GM23338 (cell line): ENCODE data around the gene SLC35F2. TPM values are rescaled to one million over a fixed set of nuclear protein-coding genes. Genes with fewer than 3 reads are reported as not detected.

ENCODE experiments used
- ATAC-seq: fragments of 200-7000 bp; cut with Tn5 transposase; 3 replicates; pipeline ENCODE4 v1.9.1; 2020
- DNase-seq: peaks from one replicate; pipeline ENCODE4 v3.0.0-alpha.2; 2015; ENCODE audit warnings: low spot score
- H2AFZ ChIP-seq: fragments of 200-600 bp; sonication (generic); 2 replicates; pipeline ENCODE4 v1.8.0; 2016; ENCODE audit warnings: antibody characterized with exemption, mild to moderate bottlenecking, moderate library complexity
- H3F3A ChIP-seq: fragments of 200-600 bp; sonication (generic); replicated peaks from 2 replicates; pipeline ENCODE4 v1.8.0; 2017; ENCODE audit warnings: antibody characterized with exemption, mixed run types, low read depth
- H3K27ac ChIP-seq: fragments of 200-600 bp; sonication (generic); 2 replicates; pipeline ENCODE4 v1.6.1; 2016; ENCODE audit warnings: low read depth
- H3K27me3 ChIP-seq: fragments of 200-600 bp; sonication (generic); 2 replicates; pipeline ENCODE4 v1.8.0; 2016; ENCODE audit warnings: mild to moderate bottlenecking, mixed run types, moderate library complexity; ENCODE audit not compliant: insufficient read depth
- H3K36me3 ChIP-seq: fragments of 200-600 bp; sonication (generic); 2 replicates; pipeline ENCODE4 v1.8.0; 2016; ENCODE audit warnings: mild to moderate bottlenecking; ENCODE audit not compliant: insufficient read depth
- H3K4me1 ChIP-seq: fragments of 200-600 bp; sonication (generic); 2 replicates; pipeline ENCODE4 v1.8.0; 2016; ENCODE audit warnings: mild to moderate bottlenecking, moderate library complexity; ENCODE audit not compliant: insufficient read depth
- H3K4me2 ChIP-seq: fragments of 200-600 bp; sonication (generic); 2 replicates; pipeline ENCODE4 v1.7.1; 2017; ENCODE audit warnings: mixed run types
- H3K4me3 ChIP-seq: fragments of 200-600 bp; sonication (generic); 2 replicates; pipeline ENCODE4 v1.6.1; 2016; ENCODE audit warnings: mixed run types
- H3K79me2 ChIP-seq: fragments of 200-600 bp; sonication (generic); replicated peaks from 2 replicates; pipeline ENCODE4 v1.8.0; 2017; ENCODE audit warnings: mild to moderate bottlenecking; ENCODE audit not compliant: insufficient read depth
- H3K9me2 ChIP-seq: fragments of 200-600 bp; sonication (generic); 2 replicates; pipeline ENCODE4 v1.8.0; 2017; ENCODE audit not compliant: insufficient read depth
- H4K20me1 ChIP-seq: fragments of 200-600 bp; sonication (generic); replicated peaks from 2 replicates; pipeline ENCODE4 v1.8.0; 2017; ENCODE audit warnings: mild to moderate bottlenecking; ENCODE audit not compliant: insufficient read depth
- H3K27ac Mint-ChIP-seq: 2 replicates; pipeline ENCODE4 v1.8.0; 2020; ENCODE audit warnings: inconsistent platforms, mild to moderate bottlenecking, moderate library complexity, mixed read lengths
- H3K27me3 Mint-ChIP-seq: 3 replicates; pipeline ENCODE4 v1.8.0; 2022; ENCODE audit warnings: low read depth, mild to moderate bottlenecking, moderate library complexity, mixed read lengths, inconsistent platforms; ENCODE audit not compliant: insufficient read depth, poor library complexity
- H3K36me3 Mint-ChIP-seq: 3 replicates; pipeline ENCODE4 v1.8.0; 2021; ENCODE audit warnings: low read depth, mild to moderate bottlenecking, inconsistent platforms, moderate library complexity, mixed read lengths
- H3K4me1 Mint-ChIP-seq: 3 replicates; pipeline ENCODE4 v1.8.0; 2020; ENCODE audit warnings: mild to moderate bottlenecking, inconsistent platforms, mixed read lengths
- H3K4me3 Mint-ChIP-seq: 3 replicates; pipeline ENCODE4 v1.8.0; 2021; ENCODE audit warnings: moderate library complexity, mild to moderate bottlenecking, inconsistent platforms, mixed read lengths
- H3K9me3 Mint-ChIP-seq: 3 replicates; pipeline ENCODE4 v1.8.0; 2020; ENCODE audit warnings: moderate library complexity, mild to moderate bottlenecking, inconsistent platforms, mixed read lengths
- CREB1 ChIP-seq: fragments of 250-450 bp; sonication (Bioruptor Pico); IDR thresholded peaks from 2 replicates; pipeline ENCODE4 v1.5.0; 2020; ENCODE audit warnings: low read depth, mild to moderate bottlenecking, moderate library complexity
- EZH2 ChIP-seq: fragments of 200-600 bp; sonication (generic); IDR thresholded peaks from one replicate; pipeline ENCODE4 v1.8.0; 2017; ENCODE audit warnings: antibody characterized with exemption, mild to moderate bottlenecking, low read depth; ENCODE audit not compliant: unreplicated experiment
- EZH2phosphoT487 ChIP-seq: fragments of 200-600 bp; sonication (generic); IDR thresholded peaks from one replicate; pipeline ENCODE4 v1.8.1; 2018; ENCODE audit warnings: antibody characterized with exemption; ENCODE audit not compliant: unreplicated experiment
- JUNB ChIP-seq: IDR thresholded peaks from one replicate; pipeline ENCODE4 v1.6.1; 2016; ENCODE audit warnings: antibody characterized with exemption; ENCODE audit not compliant: unreplicated experiment
- NANOG ChIP-seq: IDR thresholded peaks from 2 replicates; pipeline ENCODE4 v1.6.1; 2016; ENCODE audit warnings: antibody characterized with exemption, borderline replicate concordance
- POLR2AphosphoS5 ChIP-seq: IDR thresholded peaks from 2 replicates; pipeline ENCODE4 v1.6.1; 2016; ENCODE audit warnings: antibody characterized with exemption, low read depth
- STAT1 ChIP-seq: IDR thresholded peaks from one replicate; pipeline ENCODE4 v1.6.1; 2016; ENCODE audit warnings: antibody characterized with exemption; ENCODE audit not compliant: unreplicated experiment
- ZNF114 ChIP-seq: fragments of 250-450 bp; sonication (Bioruptor Pico); IDR thresholded peaks from 2 replicates; pipeline ENCODE4 v1.5.0; 2020; ENCODE audit warnings: mild to moderate bottlenecking, moderate library complexity
- ZNF331 ChIP-seq: fragments of 250-450 bp; sonication (Bioruptor Pico); IDR thresholded peaks from 2 replicates; pipeline ENCODE4 v1.5.0; 2020; ENCODE audit warnings: low read depth, mild to moderate bottlenecking, moderate library complexity
- polyA plus RNA-seq: library from polyadenylated mRNA; unstranded; fragments of >200 nt; fragmentation: Nextera tagmentation; extraction: Ambion mirVana; gene quantifications from 2 replicates; pipeline ENCODE4 v1.2.1, GENCODE V29; 2016
- total RNA-seq: library from RNA; depleted of rRNA; stranded (reverse); fragments of >200 nt; shearing (Covaris generic); gene quantifications from 2 replicates; pipeline ENCODE4 v1.2.3, GENCODE V29; 2014
- TF ChIP-seq, protein P1 (sequence below): IDR thresholded peaks from 2 replicates; pipeline ENCODE4 v1.6.1; 2016; ENCODE audit warnings: antibody characterized with exemption
- TF ChIP-seq, protein P2 (sequence below): fragments of 250-450 bp; sonication (Bioruptor Pico); IDR thresholded peaks from 2 replicates; pipeline ENCODE4 v1.5.0; 2020; ENCODE audit warnings: mild to moderate bottlenecking, moderate library complexity
- TF ChIP-seq, protein P3 (sequence below): IDR thresholded peaks from one replicate; pipeline ENCODE4 v1.6.1; 2018; ENCODE audit warnings: antibody characterized with exemption; ENCODE audit not compliant: unreplicated experiment
- TF ChIP-seq, protein P4 (sequence below), 2 experiments: fragments of 200-600 bp in 1 of 2; sonication (generic) in 1 of 2; conservative IDR thresholded peaks; 2 replicates each; pipeline versions ENCODE4 v1.5.1 to v1.6.1; 2016 to 2017; ENCODE audit warnings: antibody characterized with exemption in 2 of 2, low read depth in 2 of 2, mild to moderate bottlenecking in 2 of 2, moderate library complexity in 1 of 2

The SLC35F2 gene
- total and polyA plus RNA-seq, 2 experiments from 2014 or later, result 25.2 to 32.5 TPM

DNA sequence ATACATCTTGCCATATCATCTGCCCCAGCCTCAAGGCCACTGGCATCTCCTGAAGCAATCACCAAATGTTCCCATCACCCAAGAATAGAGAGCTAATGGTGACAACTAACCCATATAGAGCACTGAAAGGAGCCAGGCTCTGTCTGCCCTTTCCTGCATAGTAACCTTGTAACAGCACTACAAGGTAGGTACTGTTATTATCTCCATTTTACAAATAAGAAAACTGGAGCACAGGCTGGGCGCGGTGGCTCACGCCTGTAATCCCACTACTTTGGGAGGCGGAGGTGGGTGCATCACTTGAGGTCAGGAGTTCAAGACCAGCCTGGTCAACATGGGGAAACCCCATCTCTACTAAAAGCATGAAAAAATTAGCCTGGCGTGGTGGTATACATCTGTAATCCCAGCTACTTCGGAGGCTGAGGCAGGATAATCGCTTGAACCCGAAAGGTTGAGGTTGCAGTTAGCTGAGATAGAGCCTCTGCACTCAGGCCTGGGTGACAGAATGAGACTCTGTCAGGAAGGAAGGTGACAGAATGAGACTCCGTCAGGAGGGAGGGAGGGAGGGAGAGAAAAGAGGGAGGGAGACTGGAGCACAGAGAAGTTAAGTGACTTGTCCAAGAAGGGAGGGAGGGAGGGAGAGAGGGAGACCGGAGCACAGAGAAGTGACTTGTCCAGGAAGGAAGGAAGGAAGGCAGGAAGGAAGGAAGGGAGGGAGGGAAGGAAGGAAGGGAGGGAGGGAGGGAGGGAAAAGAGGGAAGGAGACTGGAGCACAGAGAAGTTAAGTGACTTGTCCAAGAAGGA, 2.2 kb downstream of the SLC35F2 start:
- H3K4me3 Mint-ChIP-seq, result peak overlapping the region; percentile 87
- H3K27ac ChIP-seq, result no peak overlapping the region
- peak overlapping the region; percentile 100; the same call in 1 of the 2 replicates for H3K4me2 ChIP-seq

More for the DNA sequence above, 2.2 kb downstream of the SLC35F2 start:
- Histone ChIP-seq H3K9me2 (no peaks in the 10 kb centered on the region), H2AFZ (no peak overlapping the region), H3K4me1 (peaks cover 18% of the 10 kb centered on the region), H3K36me3 (no peaks in the 10 kb centered on the region), H3K4me3 (peak overlapping the region; percentile 57; the same call in 1 of the 2 replicates), H3F3A (no peaks in the 10 kb centered on the region), H3K27me3 (peaks cover 19% of the 10 kb centered on the region), H3K79me2 (peaks cover 58% of the 10 kb centered on the region), H4K20me1 (peaks cover 6% of the 10 kb centered on the region; the same call in 1 of the 2 replicates)
- Mint-ChIP-seq H3K27ac (no peak overlapping the region), H3K4me1 (peaks cover 19% of the 10 kb centered on the region), H3K27me3 (peaks cover 16% of the 10 kb centered on the region), H3K9me3 (no peaks in the 10 kb centered on the region; the same call in 2 of the 3 replicates), H3K36me3 (no peaks in the 10 kb centered on the region; the same call in 2 of the 3 replicates)
- no peak for ATAC-seq
- TF ChIP-seq JUNB, result no peak
- TF ChIP-seq, protein P1, sequence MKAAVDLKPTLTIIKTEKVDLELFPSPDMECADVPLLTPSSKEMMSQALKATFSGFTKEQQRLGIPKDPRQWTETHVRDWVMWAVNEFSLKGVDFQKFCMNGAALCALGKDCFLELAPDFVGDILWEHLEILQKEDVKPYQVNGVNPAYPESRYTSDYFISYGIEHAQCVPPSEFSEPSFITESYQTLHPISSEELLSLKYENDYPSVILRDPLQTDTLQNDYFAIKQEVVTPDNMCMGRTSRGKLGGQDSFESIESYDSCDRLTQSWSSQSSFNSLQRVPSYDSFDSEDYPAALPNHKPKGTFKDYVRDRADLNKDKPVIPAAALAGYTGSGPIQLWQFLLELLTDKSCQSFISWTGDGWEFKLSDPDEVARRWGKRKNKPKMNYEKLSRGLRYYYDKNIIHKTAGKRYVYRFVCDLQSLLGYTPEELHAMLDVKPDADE, result no peak
- TF ChIP-seq EZH2phosphoT487, result no peak
- TF ChIP-seq STAT1, result no peak
- no peak for TF ChIP-seq NANOG
- TF ChIP-seq EZH2, result no peak
- TF ChIP-seq CREB1, result no peak
- TF ChIP-seq, protein P2, sequence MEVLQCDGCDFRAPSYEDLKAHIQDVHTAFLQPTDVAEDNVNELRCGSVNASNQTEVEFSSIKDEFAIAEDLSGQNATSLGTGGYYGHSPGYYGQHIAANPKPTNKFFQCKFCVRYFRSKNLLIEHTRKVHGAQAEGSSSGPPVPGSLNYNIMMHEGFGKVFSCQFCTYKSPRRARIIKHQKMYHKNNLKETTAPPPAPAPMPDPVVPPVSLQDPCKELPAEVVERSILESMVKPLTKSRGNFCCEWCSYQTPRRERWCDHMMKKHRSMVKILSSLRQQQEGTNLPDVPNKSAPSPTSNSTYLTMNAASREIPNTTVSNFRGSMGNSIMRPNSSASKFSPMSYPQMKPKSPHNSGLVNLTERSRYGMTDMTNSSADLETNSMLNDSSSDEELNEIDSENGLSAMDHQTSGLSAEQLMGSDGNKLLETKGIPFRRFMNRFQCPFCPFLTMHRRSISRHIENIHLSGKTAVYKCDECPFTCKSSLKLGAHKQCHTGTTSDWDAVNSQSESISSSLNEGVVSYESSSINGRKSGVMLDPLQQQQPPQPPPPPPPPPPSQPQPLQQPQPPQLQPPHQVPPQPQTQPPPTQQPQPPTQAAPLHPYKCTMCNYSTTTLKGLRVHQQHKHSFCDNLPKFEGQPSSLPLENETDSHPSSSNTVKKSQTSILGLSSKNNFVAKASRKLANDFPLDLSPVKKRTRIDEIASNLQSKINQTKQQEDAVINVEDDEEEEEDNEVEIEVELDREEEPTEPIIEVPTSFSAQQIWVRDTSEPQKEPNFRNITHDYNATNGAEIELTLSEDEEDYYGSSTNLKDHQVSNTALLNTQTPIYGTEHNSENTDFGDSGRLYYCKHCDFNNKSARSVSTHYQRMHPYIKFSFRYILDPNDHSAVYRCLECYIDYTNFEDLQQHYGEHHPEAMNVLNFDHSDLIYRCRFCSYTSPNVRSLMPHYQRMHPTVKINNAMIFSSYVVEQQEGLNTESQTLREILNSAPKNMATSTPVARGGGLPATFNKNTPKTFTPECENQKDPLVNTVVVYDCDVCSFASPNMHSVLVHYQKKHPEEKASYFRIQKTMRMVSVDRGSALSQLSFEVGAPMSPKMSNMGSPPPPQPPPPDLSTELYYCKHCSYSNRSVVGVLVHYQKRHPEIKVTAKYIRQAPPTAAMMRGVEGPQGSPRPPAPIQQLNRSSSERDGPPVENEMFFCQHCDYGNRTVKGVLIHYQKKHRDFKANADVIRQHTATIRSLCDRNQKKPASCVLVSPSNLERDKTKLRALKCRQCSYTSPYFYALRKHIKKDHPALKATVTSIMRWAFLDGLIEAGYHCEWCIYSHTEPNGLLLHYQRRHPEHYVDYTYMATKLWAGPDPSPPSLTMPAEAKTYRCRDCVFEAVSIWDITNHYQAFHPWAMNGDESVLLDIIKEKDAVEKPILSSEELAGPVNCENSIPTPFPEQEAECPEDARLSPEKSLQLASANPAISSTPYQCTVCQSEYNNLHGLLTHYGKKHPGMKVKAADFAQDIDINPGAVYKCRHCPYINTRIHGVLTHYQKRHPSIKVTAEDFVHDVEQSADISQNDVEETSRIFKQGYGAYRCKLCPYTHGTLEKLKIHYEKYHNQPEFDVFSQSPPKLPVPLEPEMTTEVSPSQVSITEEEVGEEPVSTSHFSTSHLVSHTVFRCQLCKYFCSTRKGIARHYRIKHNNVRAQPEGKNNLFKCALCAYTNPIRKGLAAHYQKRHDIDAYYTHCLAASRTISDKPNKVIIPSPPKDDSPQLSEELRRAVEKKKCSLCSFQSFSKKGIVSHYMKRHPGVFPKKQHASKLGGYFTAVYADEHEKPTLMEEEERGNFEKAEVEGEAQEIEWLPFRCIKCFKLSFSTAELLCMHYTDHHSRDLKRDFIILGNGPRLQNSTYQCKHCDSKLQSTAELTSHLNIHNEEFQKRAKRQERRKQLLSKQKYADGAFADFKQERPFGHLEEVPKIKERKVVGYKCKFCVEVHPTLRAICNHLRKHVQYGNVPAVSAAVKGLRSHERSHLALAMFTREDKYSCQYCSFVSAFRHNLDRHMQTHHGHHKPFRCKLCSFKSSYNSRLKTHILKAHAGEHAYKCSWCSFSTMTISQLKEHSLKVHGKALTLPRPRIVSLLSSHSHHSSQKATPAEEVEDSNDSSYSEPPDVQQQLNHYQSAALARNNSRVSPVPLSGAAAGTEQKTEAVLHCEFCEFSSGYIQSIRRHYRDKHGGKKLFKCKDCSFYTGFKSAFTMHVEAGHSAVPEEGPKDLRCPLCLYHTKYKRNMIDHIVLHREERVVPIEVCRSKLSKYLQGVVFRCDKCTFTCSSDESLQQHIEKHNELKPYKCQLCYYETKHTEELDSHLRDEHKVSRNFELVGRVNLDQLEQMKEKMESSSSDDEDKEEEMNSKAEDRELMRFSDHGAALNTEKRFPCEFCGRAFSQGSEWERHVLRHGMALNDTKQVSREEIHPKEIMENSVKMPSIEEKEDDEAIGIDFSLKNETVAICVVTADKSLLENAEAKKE (CRISPR knock-in tag), result no peak
- TF ChIP-seq POLR2AphosphoS5, result no peak
- TF ChIP-seq, protein P3, sequence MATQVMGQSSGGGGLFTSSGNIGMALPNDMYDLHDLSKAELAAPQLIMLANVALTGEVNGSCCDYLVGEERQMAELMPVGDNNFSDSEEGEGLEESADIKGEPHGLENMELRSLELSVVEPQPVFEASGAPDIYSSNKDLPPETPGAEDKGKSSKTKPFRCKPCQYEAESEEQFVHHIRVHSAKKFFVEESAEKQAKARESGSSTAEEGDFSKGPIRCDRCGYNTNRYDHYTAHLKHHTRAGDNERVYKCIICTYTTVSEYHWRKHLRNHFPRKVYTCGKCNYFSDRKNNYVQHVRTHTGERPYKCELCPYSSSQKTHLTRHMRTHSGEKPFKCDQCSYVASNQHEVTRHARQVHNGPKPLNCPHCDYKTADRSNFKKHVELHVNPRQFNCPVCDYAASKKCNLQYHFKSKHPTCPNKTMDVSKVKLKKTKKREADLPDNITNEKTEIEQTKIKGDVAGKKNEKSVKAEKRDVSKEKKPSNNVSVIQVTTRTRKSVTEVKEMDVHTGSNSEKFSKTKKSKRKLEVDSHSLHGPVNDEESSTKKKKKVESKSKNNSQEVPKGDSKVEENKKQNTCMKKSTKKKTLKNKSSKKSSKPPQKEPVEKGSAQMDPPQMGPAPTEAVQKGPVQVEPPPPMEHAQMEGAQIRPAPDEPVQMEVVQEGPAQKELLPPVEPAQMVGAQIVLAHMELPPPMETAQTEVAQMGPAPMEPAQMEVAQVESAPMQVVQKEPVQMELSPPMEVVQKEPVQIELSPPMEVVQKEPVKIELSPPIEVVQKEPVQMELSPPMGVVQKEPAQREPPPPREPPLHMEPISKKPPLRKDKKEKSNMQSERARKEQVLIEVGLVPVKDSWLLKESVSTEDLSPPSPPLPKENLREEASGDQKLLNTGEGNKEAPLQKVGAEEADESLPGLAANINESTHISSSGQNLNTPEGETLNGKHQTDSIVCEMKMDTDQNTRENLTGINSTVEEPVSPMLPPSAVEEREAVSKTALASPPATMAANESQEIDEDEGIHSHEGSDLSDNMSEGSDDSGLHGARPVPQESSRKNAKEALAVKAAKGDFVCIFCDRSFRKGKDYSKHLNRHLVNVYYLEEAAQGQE, result no peak
- TF ChIP-seq, protein P4, sequence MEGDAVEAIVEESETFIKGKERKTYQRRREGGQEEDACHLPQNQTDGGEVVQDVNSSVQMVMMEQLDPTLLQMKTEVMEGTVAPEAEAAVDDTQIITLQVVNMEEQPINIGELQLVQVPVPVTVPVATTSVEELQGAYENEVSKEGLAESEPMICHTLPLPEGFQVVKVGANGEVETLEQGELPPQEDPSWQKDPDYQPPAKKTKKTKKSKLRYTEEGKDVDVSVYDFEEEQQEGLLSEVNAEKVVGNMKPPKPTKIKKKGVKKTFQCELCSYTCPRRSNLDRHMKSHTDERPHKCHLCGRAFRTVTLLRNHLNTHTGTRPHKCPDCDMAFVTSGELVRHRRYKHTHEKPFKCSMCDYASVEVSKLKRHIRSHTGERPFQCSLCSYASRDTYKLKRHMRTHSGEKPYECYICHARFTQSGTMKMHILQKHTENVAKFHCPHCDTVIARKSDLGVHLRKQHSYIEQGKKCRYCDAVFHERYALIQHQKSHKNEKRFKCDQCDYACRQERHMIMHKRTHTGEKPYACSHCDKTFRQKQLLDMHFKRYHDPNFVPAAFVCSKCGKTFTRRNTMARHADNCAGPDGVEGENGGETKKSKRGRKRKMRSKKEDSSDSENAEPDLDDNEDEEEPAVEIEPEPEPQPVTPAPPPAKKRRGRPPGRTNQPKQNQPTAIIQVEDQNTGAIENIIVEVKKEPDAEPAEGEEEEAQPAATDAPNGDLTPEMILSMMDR (conservative IDR thresholded peaks at IDR 0.05; ENCODE audit: low read depth in 2 of 2), result no peak
- no peak for TF ChIP-seq ZNF114 (CRISPR knock-in tag)
- TF ChIP-seq ZNF331 (CRISPR knock-in tag), result no peak
- DNase-seq, result peak; percentile 50
